Sigmoid colon (tissue), 4 donors: ENCODE data around the gene HLA-DQA1.

ENCODE experiments used
- CTCF ChIP-seq, 4 experiments: fragments of 450-650 bp in 3 of 4; fragments of 200-600 bp in 1 of 4; IDR thresholded peaks; one replicate each; pipeline ENCODE4 v1.5.1; 2016 to 2019; ENCODE audit warnings: antibody characterized with exemption in 4 of 4, mild to moderate bottlenecking in 3 of 4, moderate library complexity in 2 of 4
- POLR2AphosphoS5 ChIP-seq, 4 donors: sonication (generic); formaldehyde crosslinking; IDR thresholded peaks; one replicate each; pipeline ENCODE4 v1.6.1; 2017; ENCODE audit warnings: antibody characterized with exemption in 4 of 4

GRCh38 chr6:32602383-32602782 is 34.8 kb upstream of the HLA-DQA1 start:
- TF ChIP-seq POLR2AphosphoS5 (IDR thresholded peaks at IDR 0.05) (no peak), CTCF (IDR thresholded peaks at IDR 0.05) (no peak)
